RWPE1 (cell line): Measurements from ENCODE around the gene NDUFA13.
A peak's percentile ranks its signal among the peaks of the same experiment; 100 is the strongest.

Source experiments
- CTCF ChIA-PET: fragments of 350-600 bp; sonication (Branson Sonifier 250); formaldehyde crosslinking; extraction: SDS; loops from one replicate; lab custom pipeline; 2021; lab: Yijun Ruan, JAX
- POLR2A ChIA-PET: fragments of 400-600 bp; formaldehyde crosslinking; extraction: SDS; loops from one replicate; lab custom pipeline; 2020; ENCODE audit warnings: antibody characterized with exemption; ENCODE audit not compliant: low non-redundant PET; lab: Yijun Ruan, JAX
- DNase-seq: peaks from one replicate; pipeline ENCODE4 v3.0.0; 2012; ENCODE audit warnings: low spot score
- H3K27ac ChIP-seq: fragments of 450-650 bp; 2 replicates; pipeline ENCODE4 v1.5.1; 2017
- CTCF ChIP-seq: fragments of 450-650 bp; conservative IDR thresholded peaks from 2 replicates; pipeline ENCODE4 v1.5.1; 2017; ENCODE audit warnings: low read depth, mild to moderate bottlenecking

NDUFA13 gene

GRCh38 chr19:19554074-19555023, 38.3 kb downstream of the NDUFA13 start:
- no peak overlapping the region for H3K27ac ChIP-seq
- ChIA-PET CTCF (interaction anchor here (0.5 to 2.2 kb wide), 17 partner anchors 11 to 304 kb away, joined by 3 to 13 read pairs (median 4); partner anchors contain the start of gene GMIP), POLR2A (no interaction called here)
- DNase-seq = no peak
- peak; percentile 74 for TF ChIP-seq CTCF

- DNase-seq = no peak
- ChIA-PET CTCF (interaction anchor here (0.6 to 0.8 kb wide), 2 partner anchors 25 to 78 kb away, joined by 4 to 8 read pairs; no protein-coding TSS in a partner anchor), POLR2A (no interaction called here)
- no peak overlapping the region for H3K27ac ChIP-seq
- TF ChIP-seq CTCF = no peak
Observed at GRCh38 chr19:19558055-19558454, 42.0 kb downstream of the NDUFA13 start.

- no peak for DNase-seq
- CTCF ChIA-PET = interaction anchor here (0.6 kb wide), 1 partner anchor 77 kb away, joined by 8 read pairs; no protein-coding TSS in a partner anchor
- H3K27ac ChIP-seq = no peak overlapping the region
- POLR2A ChIA-PET = no interaction called here
- TF ChIP-seq CTCF = no peak
Observed at GRCh38 chr19:19558636-19559035, 42.6 kb downstream of the NDUFA13 start.

- no peak for TF ChIP-seq CTCF
- no peak overlapping the region for H3K27ac ChIP-seq
- DNase-seq = no peak
- CTCF ChIA-PET = no interaction called here
- POLR2A ChIA-PET = no interaction called here
Observed at GRCh38 chr19:19559931-19560330, 43.9 kb downstream of the NDUFA13 start.

- TF ChIP-seq CTCF = no peak
- ChIA-PET POLR2A (no interaction called here), CTCF (interaction anchor here (0.9 kb wide), 1 partner anchor 9 kb away, joined by 6 read pairs; no protein-coding TSS in a partner anchor)
- no peak for DNase-seq
- no peak overlapping the region for H3K27ac ChIP-seq
Observed at GRCh38 chr19:19561946-19562664, 46.1 kb downstream of the NDUFA13 start.

- no peak for DNase-seq
- POLR2A ChIA-PET = no interaction called here
- no peak overlapping the region for H3K27ac ChIP-seq
- TF ChIP-seq CTCF = no peak
- CTCF ChIA-PET = interaction anchor here (0.6 to 0.9 kb wide), 2 partner anchors 10 to 13 kb away, joined by 3 to 6 read pairs; no protein-coding TSS in a partner anchor
Observed at GRCh38 chr19:19562665-19563347, 46.8 kb downstream of the NDUFA13 start.
